Ovary (tissue), 3 donors: ENCODE results near the gene CEP76.

Experiments used
- EP300 ChIP-seq: sonication (generic); formaldehyde crosslinking; IDR thresholded peaks from one replicate; pipeline ENCODE4 v1.6.1; 2017; ENCODE audit warnings: antibody characterized with exemption
- POLR2A ChIP-seq: fragments of 450-650 bp; IDR thresholded peaks from one replicate; pipeline ENCODE4 v1.6.1; 2017; ENCODE audit warnings: antibody characterized with exemption, mild to moderate bottlenecking, moderate library complexity
- TF ChIP-seq, protein P1 (sequence below), 3 donors: fragments of 450-650 bp in 2 of 3; fragments of 200-600 bp in 1 of 3; IDR thresholded peaks; one replicate each; pipeline versions ENCODE4 v1.5.1 to v1.8.0; 2016 to 2022; ENCODE audit warnings: antibody characterized with exemption in 3 of 3, mild to moderate bottlenecking in 1 of 3
- donor health status: DM: no; HTN: no; CAD: no.

DNA sequence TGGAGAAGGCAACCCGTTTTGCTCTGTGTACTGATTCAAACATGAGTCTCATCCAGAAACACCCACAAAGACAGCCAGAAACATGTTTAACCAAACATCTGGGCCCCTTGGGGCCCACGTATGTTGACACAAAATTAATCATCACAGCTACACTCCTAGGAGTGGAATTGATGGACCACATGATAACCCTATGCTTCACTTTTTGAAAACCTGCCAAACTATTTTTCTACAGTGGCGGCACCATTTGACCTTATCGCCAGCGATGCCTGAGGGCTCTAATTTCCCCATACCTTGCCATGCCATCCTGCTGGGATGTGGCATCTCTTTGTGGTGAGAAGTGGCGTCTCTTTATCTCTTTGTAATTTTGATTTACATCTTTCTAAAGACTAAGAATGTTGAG, 38.8 kb upstream of the CEP76 start:
- TF ChIP-seq, protein P1, sequence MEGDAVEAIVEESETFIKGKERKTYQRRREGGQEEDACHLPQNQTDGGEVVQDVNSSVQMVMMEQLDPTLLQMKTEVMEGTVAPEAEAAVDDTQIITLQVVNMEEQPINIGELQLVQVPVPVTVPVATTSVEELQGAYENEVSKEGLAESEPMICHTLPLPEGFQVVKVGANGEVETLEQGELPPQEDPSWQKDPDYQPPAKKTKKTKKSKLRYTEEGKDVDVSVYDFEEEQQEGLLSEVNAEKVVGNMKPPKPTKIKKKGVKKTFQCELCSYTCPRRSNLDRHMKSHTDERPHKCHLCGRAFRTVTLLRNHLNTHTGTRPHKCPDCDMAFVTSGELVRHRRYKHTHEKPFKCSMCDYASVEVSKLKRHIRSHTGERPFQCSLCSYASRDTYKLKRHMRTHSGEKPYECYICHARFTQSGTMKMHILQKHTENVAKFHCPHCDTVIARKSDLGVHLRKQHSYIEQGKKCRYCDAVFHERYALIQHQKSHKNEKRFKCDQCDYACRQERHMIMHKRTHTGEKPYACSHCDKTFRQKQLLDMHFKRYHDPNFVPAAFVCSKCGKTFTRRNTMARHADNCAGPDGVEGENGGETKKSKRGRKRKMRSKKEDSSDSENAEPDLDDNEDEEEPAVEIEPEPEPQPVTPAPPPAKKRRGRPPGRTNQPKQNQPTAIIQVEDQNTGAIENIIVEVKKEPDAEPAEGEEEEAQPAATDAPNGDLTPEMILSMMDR (IDR thresholded peaks at IDR 0.05) = no peak
- TF ChIP-seq POLR2A (no peak), EP300 (no peak)
